Small intestine (tissue), 7 donors: Measurements from ENCODE around the gene NAA10. TPM values are rescaled to one million over a fixed set of nuclear protein-coding genes. Genes with fewer than 3 reads are reported as not detected.

Experiments used
- DNase-seq, 2 donors: peaks; one replicate each; pipeline versions ENCODE4 v3.0.0 to v3.0.0-alpha.2; 2013
- FAIRE-seq: peaks from 2 replicates; lab custom pipeline; 2012; peaks lifted over from hg19 to GRCh38; lab: Jason Lieb, UNC
- H3K27ac ChIP-seq, 3 donors: one replicate each; pipeline ENCODE4 v1.5.1; 2013; ENCODE audit warnings: low read length in 2 of 3, mild to moderate bottlenecking in 2 of 3, control low read depth in 1 of 3, inconsistent platforms in 1 of 3, low read depth in 1 of 3, moderate library complexity in 1 of 3
- H3K27me3 ChIP-seq, 3 donors: one replicate each; pipeline ENCODE4 v1.6.1; 2013; ENCODE audit warnings: low read length in 3 of 3, inconsistent platforms in 1 of 3; ENCODE audit not compliant: control insufficient read depth in 3 of 3, insufficient read depth in 3 of 3
- H3K36me3 ChIP-seq, 3 donors: one replicate each; pipeline ENCODE4 v1.6.1; 2013; ENCODE audit warnings: low read length in 3 of 3, inconsistent platforms in 1 of 3, low read depth in 1 of 3, mild to moderate bottlenecking in 1 of 3, moderate library complexity in 1 of 3; ENCODE audit not compliant: control insufficient read depth in 3 of 3, insufficient read depth in 2 of 3
- H3K4me1 ChIP-seq, 3 donors: one replicate each; pipeline ENCODE4 v1.6.1; 2013; ENCODE audit warnings: low read length in 2 of 3, inconsistent platforms in 1 of 3, low read depth in 1 of 3, mild to moderate bottlenecking in 1 of 3, moderate library complexity in 1 of 3; ENCODE audit not compliant: control insufficient read depth in 3 of 3, insufficient read depth in 2 of 3
- H3K4me3 ChIP-seq, 3 donors: one replicate each; pipeline ENCODE4 v1.5.1; 2013; ENCODE audit warnings: low read length in 3 of 3, control low read depth in 1 of 3, inconsistent platforms in 1 of 3, low read depth in 1 of 3, mild to moderate bottlenecking in 1 of 3, moderate library complexity in 1 of 3
- H3K9me3 ChIP-seq, 2 donors: one replicate each; pipeline ENCODE4 v1.6.1; 2013; ENCODE audit warnings: low read depth in 1 of 2, low read length in 1 of 2; ENCODE audit not compliant: control insufficient read depth in 2 of 2, insufficient read depth in 1 of 2
- WGBS, 3 donors: extraction: QIAGEN DNeasy Blood & Tissue Kit; methylation state at CpG; one replicate each; pipeline ENCODE4 v1.1.7; 2013; 5-methylcytosine and 5-hydroxymethylcytosine counted together
- polyA plus RNA-seq, 4 donors: library from polyadenylated mRNA; stranded (reverse) in 3 of 4; unstranded in 1 of 4; fragments of 200-250 nt in 3 of 4; fragments of 120-200 nt in 1 of 4; gene quantifications; one replicate each; pipeline versions ENCODE4 v1.2.1 to v1.2.3, GENCODE V29; 2013
- donor health status: healthy with polysubstance abuse.
- donor health status: control.
- donor health status: control.
- donor health status: Bipolar disorder and iron deficiency.
- donor health status: healthy.

The NAA10 gene
- polyA plus RNA-seq, 4 donors, result 55.6 to 152 (median 107) TPM

- H3K36me3 ChIP-seq, result peaks cover 0 to 5% (median 0%) of the 10 kb centered on the region in 3 donors
- no peak for FAIRE-seq
- no peaks in the 10 kb centered on the region for H3K27me3 ChIP-seq
- H3K4me1 ChIP-seq, result peaks cover 0 to 21% (median 2%) of the 10 kb centered on the region in 3 donors
- no peaks in the 10 kb centered on the region for H3K9me3 ChIP-seq
- peak overlapping the region; percentile 94 to 97 (median 94) for H3K27ac ChIP-seq
- DNase-seq, result peak; percentile 48 to 55
- WGBS, 3 donors, result 39 to 61% (median 56%) methylated on average over 14 of the region's 14 CpGs
- no peak overlapping the region for H3K4me3 ChIP-seq
Measured at GRCh38 chrX:153974003-153974725, 39.3 kb upstream of the NAA10 start.

GRCh38 chrX:153973127-153974002, 38.5 kb upstream of the NAA10 start:
- peaks cover 0 to 29% (median 2%) of the 10 kb centered on the region in 3 donors for H3K4me1 ChIP-seq
- no peak for FAIRE-seq
- H3K27me3 ChIP-seq, result no peaks in the 10 kb centered on the region
- WGBS, 3 donors, result 27 to 45% (median 29%) methylated on average over 17 to 20 of the region's 20 CpGs
- peak overlapping the region; percentile 41 to 75 (median 54) for H3K4me3 ChIP-seq
- H3K9me3 ChIP-seq, result no peaks in the 10 kb centered on the region
- peak overlapping the region; percentile 94 to 97 (median 94) for H3K27ac ChIP-seq
- peaks cover 0 to 13% (median 0%) of the 10 kb centered on the region in 3 donors for H3K36me3 ChIP-seq
- DNase-seq, result peak in 1 of 2 donors; percentile 27

- Histone ChIP-seq H3K9me3 (no peaks in the 10 kb centered on the region), H3K4me1 (peaks cover 0 to 37% (median 2%) of the 10 kb centered on the region in 3 donors), H3K4me3 (peak within 1 kb of the TSS; percentile 71 to 99 (median 75)), H3K36me3 (peaks cover 0 to 21% (median 0%) of the 10 kb centered on the region in 3 donors), H3K27ac (peak within 1 kb of the TSS; percentile 94 to 100 (median 97)), H3K27me3 (no peaks in the 10 kb centered on the region)
- WGBS, 3 donors, result 0 to 13% (median 2%) methylated on average over 34 to 103 of the region's 103 CpGs
- DNase-seq (peak; percentile 83 to 92), FAIRE-seq (no peak)
Measured at GRCh38 chrX:153972368-153973126, 37.7 kb upstream of the NAA10 start, which contains the start of gene TMEM187. Gene TMEM187 (plus strand): TSS chrX:153972754. CDS start chrX:153982063, 9,309 bp downstream.

- H3K4me1 ChIP-seq, result peaks cover 0 to 45% (median 2%) of the 10 kb centered on the region in 3 donors
- peak within 1 kb of the TSS; percentile 94 to 100 (median 97) for H3K27ac ChIP-seq
Measured at GRCh38 chrX:153971450-153972367, 36.9 kb upstream of the NAA10 start, which contains the start of gene HCFC1. Gene HCFC1 (minus strand): TSS chrX:153971818. CDS start chrX:153970840, 978 bp downstream.

GRCh38 chrX:153971124-153971449, 36.2 kb upstream of the NAA10 start:
- H3K9me3 ChIP-seq, result no peaks in the 10 kb centered on the region
- peak overlapping the region; percentile 94 to 100 (median 97) for H3K27ac ChIP-seq
- H3K4me3 ChIP-seq, result peak overlapping the region; percentile 71 to 99 (median 75)
- FAIRE-seq (no peak), DNase-seq (peak; percentile 84 to 86)
- no peaks in the 10 kb centered on the region for H3K27me3 ChIP-seq
- H3K4me1 ChIP-seq, result peaks cover 0 to 45% (median 2%) of the 10 kb centered on the region in 3 donors
- peaks cover 0 to 34% (median 0%) of the 10 kb centered on the region in 3 donors for H3K36me3 ChIP-seq
- 0 to 13% (median 1%) methylated on average over 3 to 34 of the region's 34 CpGs for WGBS, 3 donors

More at GRCh38 chrX:153971450-153972367, 36.9 kb upstream of the NAA10 start, which contains the start of gene HCFC1:
- peak within 1 kb of the TSS; percentile 71 to 99 (median 75) for H3K4me3 ChIP-seq
- peaks cover 0 to 29% (median 0%) of the 10 kb centered on the region in 3 donors for H3K36me3 ChIP-seq
- DNase-seq, result peak; percentile 84 to 94
- 0 to 11% (median 2%) methylated on average over 50 to 96 of the region's 96 CpGs for WGBS, 3 donors
- H3K27me3 ChIP-seq, result no peaks in the 10 kb centered on the region
- H3K9me3 ChIP-seq, result no peaks in the 10 kb centered on the region
- no peak for FAIRE-seq

GRCh38 chrX:153970357-153971123, 35.7 kb upstream of the NAA10 start:
- no peaks in the 10 kb centered on the region for H3K27me3 ChIP-seq
- H3K9me3 ChIP-seq, result no peaks in the 10 kb centered on the region
- WGBS, 3 donors, result 0 to 19% (median 0%) methylated on average over 5 to 49 of the region's 49 CpGs
- DNase-seq (peak; percentile 24 to 55), FAIRE-seq (no peak)
- H3K36me3 ChIP-seq, result peaks cover 0 to 34% (median 0%) of the 10 kb centered on the region in 3 donors
- peak overlapping the region; percentile 94 to 100 (median 97) for H3K27ac ChIP-seq
- peaks cover 0 to 45% (median 2%) of the 10 kb centered on the region in 3 donors for H3K4me1 ChIP-seq
- H3K4me3 ChIP-seq, result peak overlapping the region; percentile 71 to 99 (median 75)
